Neural progenitor cell (in vitro differentiated cells): ENCODE results near the gene GJB1.

Experiments
- EZH2 ChIP-seq: fragments of 200-600 bp; sonication (generic); IDR thresholded peaks from 2 replicates; pipeline ENCODE4 v1.6.1; 2017; ENCODE audit warnings: antibody characterized with exemption, mild to moderate bottlenecking, moderate library complexity
- TF ChIP-seq, protein P1 (sequence below): fragments of 200-600 bp; sonication (generic); IDR thresholded peaks from 2 replicates; pipeline ENCODE4 v1.5.1; 2017; ENCODE audit warnings: antibody characterized with exemption, mild to moderate bottlenecking

DNA sequence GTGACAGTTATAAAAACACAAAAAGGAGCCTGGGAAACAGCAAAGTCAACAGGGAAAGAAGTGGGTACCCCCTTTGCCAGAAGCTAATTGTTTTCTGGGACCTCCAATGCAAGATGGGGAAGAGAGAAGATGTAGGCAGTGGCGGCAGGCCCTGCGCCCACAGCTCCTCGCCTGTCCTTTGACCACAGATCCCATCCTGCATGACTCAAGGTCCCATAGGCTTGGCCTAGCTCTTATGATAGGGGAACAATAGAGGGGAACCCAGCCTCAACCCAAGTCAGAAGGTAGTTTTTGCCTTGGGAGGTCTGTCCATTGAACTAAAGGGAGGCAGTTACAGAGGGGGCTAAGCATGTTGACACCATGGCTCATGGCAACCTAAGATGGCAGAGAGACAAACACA is 16.8 kb downstream of the GJB1 start:
- TF ChIP-seq, protein P1, sequence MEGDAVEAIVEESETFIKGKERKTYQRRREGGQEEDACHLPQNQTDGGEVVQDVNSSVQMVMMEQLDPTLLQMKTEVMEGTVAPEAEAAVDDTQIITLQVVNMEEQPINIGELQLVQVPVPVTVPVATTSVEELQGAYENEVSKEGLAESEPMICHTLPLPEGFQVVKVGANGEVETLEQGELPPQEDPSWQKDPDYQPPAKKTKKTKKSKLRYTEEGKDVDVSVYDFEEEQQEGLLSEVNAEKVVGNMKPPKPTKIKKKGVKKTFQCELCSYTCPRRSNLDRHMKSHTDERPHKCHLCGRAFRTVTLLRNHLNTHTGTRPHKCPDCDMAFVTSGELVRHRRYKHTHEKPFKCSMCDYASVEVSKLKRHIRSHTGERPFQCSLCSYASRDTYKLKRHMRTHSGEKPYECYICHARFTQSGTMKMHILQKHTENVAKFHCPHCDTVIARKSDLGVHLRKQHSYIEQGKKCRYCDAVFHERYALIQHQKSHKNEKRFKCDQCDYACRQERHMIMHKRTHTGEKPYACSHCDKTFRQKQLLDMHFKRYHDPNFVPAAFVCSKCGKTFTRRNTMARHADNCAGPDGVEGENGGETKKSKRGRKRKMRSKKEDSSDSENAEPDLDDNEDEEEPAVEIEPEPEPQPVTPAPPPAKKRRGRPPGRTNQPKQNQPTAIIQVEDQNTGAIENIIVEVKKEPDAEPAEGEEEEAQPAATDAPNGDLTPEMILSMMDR, result no peak
- TF ChIP-seq EZH2, result no peak
